Panc1 (cell line): Measurements from ENCODE around the gene ZC3H12C.

Experiments
- CTCF ChIP-seq: fragments of 450-650 bp; IDR thresholded peaks from 2 replicates; pipeline ENCODE4 v1.5.1; 2017; ENCODE audit warnings: mild to moderate bottlenecking
- POLR2AphosphoS5 ChIP-seq: IDR thresholded peaks from 2 replicates; pipeline ENCODE4 v1.6.1; 2012; ENCODE audit warnings: mild to moderate bottlenecking, low read depth, low read length, moderate library complexity

GRCh38 chr11:110199184-110199981, 106.2 kb downstream of the ZC3H12C start:
- no peak for TF ChIP-seq CTCF
- TF ChIP-seq POLR2AphosphoS5 = no peak
